Right lung (tissue), 5 donors: ENCODE results near the gene CYP11A1. TPM values are rescaled to one million over a fixed set of nuclear protein-coding genes. Genes with fewer than 3 reads are reported as not detected.
A peak's percentile ranks its signal among the peaks of the same experiment; 100 is the strongest.

Experiments used
- DNase-seq, 2 donors: peaks; one replicate each; pipeline ENCODE4 v3.0.0-alpha.2; 2013
- polyA plus RNA-seq, 5 donors: library from polyadenylated mRNA; unstranded; fragments of 120-200 nt; gene quantifications; one replicate each; pipeline versions ENCODE4 v1.2.1 to v1.2.3, GENCODE V29; 2013; ENCODE audit warnings: inconsistent platforms in 1 of 5, low replicate concordance in 1 of 5; ENCODE audit not compliant: insufficient read length in 5 of 5, insufficient read depth in 1 of 5

The CYP11A1 gene
- polyA plus RNA-seq, 5 donors, result 0.46 to 0.59 (median 0.54) TPM

DNA sequence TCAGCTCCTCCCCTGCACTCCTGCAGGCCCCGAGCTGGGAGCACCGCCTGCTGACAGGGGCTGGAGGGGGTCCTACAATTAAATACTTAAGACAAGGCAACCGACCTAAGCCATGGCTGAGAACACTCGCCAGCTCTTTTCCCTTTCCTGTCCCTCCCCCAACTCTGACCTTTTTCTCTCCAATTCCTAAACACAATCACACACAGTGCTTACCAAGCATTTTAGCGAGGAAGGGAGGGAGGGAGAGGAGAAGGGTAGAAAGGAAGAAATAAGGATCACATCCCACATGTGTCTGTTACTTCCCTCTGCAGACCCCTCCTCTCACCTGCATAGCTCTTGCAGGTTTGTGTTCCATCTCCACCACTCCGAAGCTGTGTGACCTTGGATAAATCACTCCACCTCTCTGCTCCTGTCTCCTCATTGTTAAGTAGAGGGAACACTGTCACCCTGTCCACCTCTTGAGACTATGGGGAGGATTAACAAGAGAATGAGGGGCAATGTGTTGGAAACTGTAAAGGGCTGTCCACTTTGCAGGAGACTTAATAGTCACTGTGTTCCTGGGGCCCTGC is 63.6 kb downstream of the CYP11A1 start:
- DNase-seq, result no peak

DNA sequence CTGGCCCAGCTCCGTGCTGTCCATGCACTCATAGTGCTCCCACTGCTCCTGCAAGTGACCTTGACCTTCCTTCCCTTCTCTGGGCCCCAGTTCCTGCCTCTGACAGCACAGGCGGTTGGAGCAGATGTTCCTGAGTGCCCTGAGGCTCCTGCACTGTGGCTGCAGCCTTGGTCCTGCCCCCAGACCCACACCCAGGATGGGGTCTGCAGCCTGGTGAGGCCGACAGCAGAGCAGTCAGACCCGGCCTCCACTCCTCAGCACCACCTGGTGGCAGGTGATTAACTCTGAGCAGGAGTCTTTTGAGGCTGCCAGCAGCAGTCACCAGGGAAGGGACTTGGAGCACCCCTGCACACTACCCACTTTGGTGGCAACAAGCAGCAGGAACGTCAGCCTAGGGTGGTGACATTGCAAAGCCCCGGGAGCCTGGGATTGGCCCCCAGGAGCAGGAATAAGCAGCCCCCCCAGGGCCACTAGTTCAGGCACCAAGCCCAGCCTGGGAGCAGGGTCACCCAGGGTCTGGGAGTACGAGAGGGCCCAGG is 64.6 kb downstream of the CYP11A1 start:
- DNase-seq, result no peak

DNA sequence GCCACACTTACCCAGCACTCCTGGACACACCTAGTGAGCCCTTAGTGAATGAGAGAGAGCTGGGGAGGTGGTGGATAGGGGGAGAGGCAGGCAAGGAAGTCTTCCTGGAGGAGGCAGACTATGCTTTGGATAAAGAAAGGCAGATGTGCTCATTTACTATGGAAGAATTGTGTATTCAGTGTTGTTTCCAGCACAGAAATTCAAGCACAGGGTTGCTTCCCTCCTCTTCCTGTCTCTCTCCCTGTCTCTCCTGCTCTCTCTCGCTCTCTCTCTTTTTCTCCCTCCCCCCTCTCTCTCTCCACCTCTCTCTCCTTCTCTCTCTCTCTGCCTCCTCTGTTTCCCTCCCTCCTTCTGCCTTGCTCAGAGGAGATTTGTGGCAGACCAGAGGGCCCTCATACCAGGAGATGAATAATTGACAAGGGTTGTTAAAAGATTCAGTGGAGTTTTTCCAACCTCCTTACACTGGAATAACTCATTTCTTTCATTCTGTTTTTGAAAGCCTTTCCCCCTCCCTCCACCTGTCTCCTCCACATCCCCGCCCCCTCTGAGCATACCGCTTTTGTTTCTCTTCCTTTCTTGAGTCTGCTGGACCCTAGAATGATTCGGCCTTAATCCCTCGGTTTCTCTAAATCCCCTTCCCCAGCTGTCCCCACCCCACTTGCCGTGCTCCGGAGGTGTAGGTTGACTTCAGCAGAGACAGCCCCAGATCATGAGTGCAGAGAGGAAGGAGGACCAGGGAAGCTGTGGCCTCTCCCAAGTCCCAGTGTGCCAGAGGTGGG is 65.7 kb downstream of the CYP11A1 start:
- no peak for DNase-seq

DNA sequence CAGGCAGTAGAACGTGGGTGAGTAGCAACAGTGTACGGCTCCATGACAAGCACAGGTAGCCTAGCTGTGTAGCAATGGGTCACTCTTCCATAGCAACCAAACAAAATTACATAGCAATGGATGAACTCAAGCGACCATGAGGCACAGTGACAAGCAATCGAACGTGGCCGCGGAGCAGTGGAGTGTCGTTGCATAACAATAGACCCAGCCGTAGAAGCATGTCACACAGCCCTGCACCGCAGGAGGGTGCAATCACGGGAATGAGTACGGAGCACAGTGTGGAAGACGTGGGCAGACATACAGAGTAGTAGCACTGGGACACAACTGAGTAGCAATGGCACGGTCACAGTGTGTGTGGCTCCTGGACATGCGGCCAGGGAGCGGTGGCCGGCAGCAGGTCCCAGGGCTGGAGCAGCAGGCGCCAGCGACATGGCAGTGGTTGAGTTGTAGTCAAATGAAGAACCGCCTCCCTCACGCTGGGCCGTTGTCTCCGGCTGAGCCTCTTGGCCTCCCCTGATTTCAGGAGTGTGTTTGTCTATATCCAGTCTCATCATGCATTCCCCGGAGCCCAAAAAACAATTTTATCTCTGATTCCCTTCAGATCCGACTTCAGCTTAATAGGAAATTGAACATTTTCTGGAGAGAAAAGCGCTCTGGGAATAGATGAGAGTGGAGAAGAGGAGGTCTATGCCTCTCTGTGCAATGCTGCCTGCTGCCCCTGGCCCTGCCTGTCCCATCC is 67.2 kb downstream of the CYP11A1 start:
- DNase-seq, result no peak

GRCh38 chr15:74297887-74298286 is 69.6 kb downstream of the CYP11A1 start:
- DNase-seq, result no peak

GRCh38 chr15:74295800-74296199 is 71.6 kb downstream of the CYP11A1 start:
- DNase-seq, result no peak

- DNase-seq, result no peak
Measured at GRCh38 chr15:74294010-74294409, 73.4 kb downstream of the CYP11A1 start.

DNA sequence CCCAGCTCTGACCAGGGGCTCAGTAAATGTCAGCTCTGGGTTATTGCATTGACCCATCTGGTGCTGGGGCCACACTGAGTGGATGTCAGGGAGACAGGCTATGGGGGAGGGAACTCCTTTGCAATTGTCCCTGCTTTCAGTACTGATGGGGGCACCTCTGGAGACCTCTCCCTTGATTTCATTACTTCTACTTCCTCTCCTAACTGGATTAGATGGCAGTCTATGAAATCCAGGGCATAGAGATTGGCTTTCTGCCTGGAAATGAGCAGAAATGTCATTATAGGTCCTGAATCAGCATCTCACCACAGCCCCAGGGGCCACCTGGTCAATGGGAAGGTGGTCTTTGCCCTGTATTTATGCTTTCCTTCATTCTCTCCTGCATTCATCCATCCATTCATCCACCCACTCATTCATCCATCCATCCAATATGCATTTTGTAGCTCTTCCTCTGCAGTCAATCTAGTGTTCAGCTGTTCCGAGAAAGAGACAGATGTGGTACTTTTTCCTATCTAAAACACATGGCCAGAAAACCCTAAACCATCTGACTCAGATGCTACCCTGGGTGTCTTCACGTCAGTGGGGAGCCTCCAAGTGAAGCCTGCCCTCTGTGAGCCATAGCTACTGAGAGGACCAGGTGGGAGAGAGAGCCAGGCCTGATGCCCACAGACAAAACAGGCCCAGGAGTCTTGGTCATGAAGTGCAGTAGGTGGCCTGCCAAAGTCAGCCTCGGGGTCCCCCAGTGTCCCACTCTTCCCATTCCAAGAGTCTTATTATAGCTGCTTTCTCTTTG is 74.2 kb downstream of the CYP11A1 start:
- DNase-seq, result no peak

DNA sequence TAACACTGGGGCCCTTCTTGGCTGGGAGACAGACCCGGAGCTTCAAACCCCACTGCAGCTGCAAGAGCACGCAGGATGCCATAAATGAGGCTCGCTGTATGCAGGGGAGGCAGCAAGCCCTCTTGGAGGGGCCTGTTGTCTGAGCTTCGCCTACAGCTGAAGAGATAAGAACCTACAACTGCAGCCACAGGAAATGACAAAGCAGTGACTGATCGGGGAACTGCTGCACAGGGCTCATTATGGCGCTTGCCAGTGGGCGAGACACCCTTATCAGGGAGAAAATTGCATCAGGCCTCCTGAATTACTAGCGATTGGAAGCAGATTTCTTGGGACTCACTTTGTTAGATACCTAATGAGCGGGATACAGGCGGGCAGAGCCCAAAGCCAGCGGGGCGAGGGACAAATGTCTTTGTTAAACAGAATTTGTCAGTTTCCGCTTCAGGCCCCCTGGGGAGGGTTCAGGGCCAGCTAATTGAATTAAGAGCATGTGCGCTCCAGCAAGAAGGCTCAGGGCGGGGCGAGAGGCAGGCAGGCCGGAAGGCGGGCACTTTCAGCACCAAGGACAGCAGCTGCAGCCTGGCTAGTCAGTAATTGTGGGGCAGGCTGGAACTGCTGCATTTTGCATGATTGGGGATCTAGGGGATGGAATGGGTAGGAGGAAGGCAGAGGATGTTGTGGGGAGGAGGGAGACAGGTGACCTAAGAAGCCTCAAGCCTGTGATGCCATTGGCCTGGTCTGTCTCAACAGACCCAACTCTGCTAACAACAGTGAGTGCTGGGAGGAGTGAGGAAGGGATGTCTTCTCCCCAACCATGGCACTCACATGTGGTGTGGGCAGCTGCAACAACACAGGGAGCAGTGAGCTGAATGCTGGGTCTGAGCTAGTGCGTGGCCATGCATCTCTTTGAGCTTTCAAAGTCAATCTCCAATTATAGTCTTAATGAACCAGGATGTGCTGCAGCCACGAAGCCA is 76.1 kb downstream of the CYP11A1 start:
- DNase-seq, result peak; percentile 65 to 79

- no peak for DNase-seq
Measured at GRCh38 chr15:74290645-74291044, 76.8 kb downstream of the CYP11A1 start.

DNA sequence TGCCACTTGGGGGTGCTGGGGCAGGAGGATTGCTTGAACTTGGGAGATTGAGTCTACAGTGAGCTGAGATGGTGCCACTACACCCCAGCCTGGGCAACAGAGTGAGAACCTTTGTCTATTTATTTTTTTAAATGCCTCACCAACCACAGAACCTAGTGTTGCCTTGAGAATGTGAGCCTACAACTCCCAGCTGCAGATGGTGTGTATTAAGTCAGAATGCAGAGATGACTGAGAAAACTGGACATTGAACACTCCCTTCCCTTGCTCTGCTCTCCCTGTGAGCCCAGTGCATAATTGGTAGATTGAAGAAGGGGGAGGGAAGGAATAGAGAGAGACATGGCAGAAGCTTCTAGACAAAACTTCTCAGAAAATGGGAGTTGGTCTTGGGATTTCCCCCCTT is 77.8 kb downstream of the CYP11A1 start:
- no peak for DNase-seq

Other genes with a start within 250 kb of the CYP11A1 start
- 1 to 10 TPM; 4.0 to 8.8 (median 6.4) TPM for gene ISLR2, start 237.1 kb downstream of the CYP11A1 start, polyA plus RNA-seq
- 10 to 100 TPM; 45.1 to 65.2 (median 54.5) TPM for gene ISLR, start 193.9 kb downstream of the CYP11A1 start, polyA plus RNA-seq
- gene STRA6, start 164.9 kb downstream of the CYP11A1 start, polyA plus RNA-seq, result 1 to 10 TPM; 4.7 to 9.0 (median 6.9) TPM
- gene CCDC33, start 131.3 kb downstream of the CYP11A1 start, polyA plus RNA-seq, result 1 to 10 TPM in 4 of 5 donors, under 1 TPM in 1; 0.57 to 2.6 (median 1.8) TPM
- gene SEMA7A, start 66.3 kb upstream of the CYP11A1 start, polyA plus RNA-seq, result 1 to 10 TPM; 4.2 to 7.1 (median 6.1) TPM
- 10 to 100 TPM; 49.0 to 62.6 (median 59.3) TPM for gene UBL7, start 93.5 kb upstream of the CYP11A1 start, polyA plus RNA-seq
- gene ARID3B, start 173.6 kb upstream of the CYP11A1 start, polyA plus RNA-seq, result 10 to 100 TPM in 4 of 5 donors, 1 to 10 TPM in 1; 8.6 to 11.3 (median 10.9) TPM
- 10 to 100 TPM; 77.2 to 90.8 (median 83.3) TPM for gene CLK3, start 248.2 kb upstream of the CYP11A1 start, polyA plus RNA-seq